ENCODE data around the gene MTA3.

MTA3 gene

GRCh38 chr2:42742740-42743658 lies 174.6 kb downstream of the MTA3 start:
- DNase-seq: peak; percentile 20

- DNase-seq: no peak
Measured at GRCh38 chr2:42743659-42743990, 175.2 kb downstream of the MTA3 start.

- peak; percentile 57 for DNase-seq
Measured at GRCh38 chr2:42744545-42745082, 176.2 kb downstream of the MTA3 start.

- DNase-seq: no peak
Measured at GRCh38 chr2:42747422-42747821, 179.0 kb downstream of the MTA3 start.

- DNase-seq: no peak
Measured at GRCh38 chr2:42748840-42749239, 180.4 kb downstream of the MTA3 start.

- no peak for DNase-seq
Measured at GRCh38 chr2:42752314-42752713, 183.9 kb downstream of the MTA3 start.

GRCh38 chr2:42752816-42753813 lies 184.7 kb downstream of the MTA3 start:
- DNase-seq: no peak

- DNase-seq: peak; percentile 57
Measured at GRCh38 chr2:42754021-42754775, 185.8 kb downstream of the MTA3 start.

GRCh38 chr2:42754776-42755140 lies 186.3 kb downstream of the MTA3 start:
- DNase-seq: no peak

GRCh38 chr2:42755191-42755880 lies 186.9 kb downstream of the MTA3 start:
- peak; percentile 44 for DNase-seq

- no peak for DNase-seq
Measured at GRCh38 chr2:42756150-42756775, 187.8 kb downstream of the MTA3 start.

- no peak for DNase-seq
Measured at GRCh38 chr2:42756966-42757513, 188.6 kb downstream of the MTA3 start.

- no peak for DNase-seq
Measured at GRCh38 chr2:42757981-42758740, 189.7 kb downstream of the MTA3 start.

- no peak for DNase-seq
Measured at GRCh38 chr2:42758751-42759150, 190.3 kb downstream of the MTA3 start.

- DNase-seq: no peak
Measured at GRCh38 chr2:42761554-42761953, 193.1 kb downstream of the MTA3 start.

- no peak for DNase-seq
Measured at GRCh38 chr2:42762155-42762554, 193.7 kb downstream of the MTA3 start.

GRCh38 chr2:42762823-42763804 lies 194.7 kb downstream of the MTA3 start:
- DNase-seq: no peak

GRCh38 chr2:42764096-42764495 lies 195.7 kb downstream of the MTA3 start, which contains the start of gene OXER1:
Gene OXER1, minus strand, starts transcription at chr2:42764135. Its CDS starts 73 bp downstream, at chr2:42764062.
- no peak for DNase-seq

- no peak for DNase-seq
Measured at GRCh38 chr2:42764901-42765300, 196.5 kb downstream of the MTA3 start.
